GM23248 (cell line): ENCODE data around the gene SENP1. TPM values are rescaled to one million over a fixed set of nuclear protein-coding genes. Genes with fewer than 3 reads are reported as not detected.

ENCODE experiments used
- DNase-seq: peaks from one replicate; pipeline ENCODE4 v3.0.0-alpha.2; 2015
- H2AFZ ChIP-seq: fragments of 200-600 bp; sonication (generic); 2 replicates; pipeline ENCODE4 v1.6.1; 2016; ENCODE audit warnings: antibody characterized with exemption
- H3F3A ChIP-seq: fragments of 200-600 bp; sonication (generic); 2 replicates; pipeline ENCODE4 v1.6.1; 2016; ENCODE audit warnings: mild to moderate bottlenecking, antibody characterized with exemption, mixed run types; ENCODE audit not compliant: insufficient read depth
- H3K27ac ChIP-seq: fragments of 200-600 bp; sonication (generic); 2 replicates; pipeline ENCODE4 v1.5.1; 2016; ENCODE audit warnings: mild to moderate bottlenecking
- H3K27me3 ChIP-seq: fragments of 200-600 bp; sonication (generic); replicated peaks from 2 replicates; pipeline ENCODE4 v1.6.1; 2016; ENCODE audit warnings: mild to moderate bottlenecking; ENCODE audit not compliant: insufficient read depth
- H3K36me3 ChIP-seq: fragments of 200-600 bp; sonication (generic); 2 replicates; pipeline ENCODE4 v1.6.1; 2016; ENCODE audit warnings: low read depth, mild to moderate bottlenecking
- H3K4me1 ChIP-seq: fragments of 200-600 bp; sonication (generic); 2 replicates; pipeline ENCODE4 v1.6.1; 2016; ENCODE audit warnings: mild to moderate bottlenecking; ENCODE audit not compliant: insufficient read depth
- H3K4me2 ChIP-seq: fragments of 200-600 bp; sonication (generic); one replicate; pipeline ENCODE4 v1.6.1; 2016; ENCODE audit warnings: mild to moderate bottlenecking; ENCODE audit not compliant: unreplicated experiment
- H3K4me3 ChIP-seq: fragments of 200-600 bp; sonication (generic); 2 replicates; pipeline ENCODE4 v1.5.1; 2016; ENCODE audit warnings: mild to moderate bottlenecking
- H3K79me2 ChIP-seq: fragments of 200-600 bp; sonication (generic); 2 replicates; pipeline ENCODE4 v1.6.1; 2016; ENCODE audit warnings: mild to moderate bottlenecking; ENCODE audit not compliant: insufficient read depth
- H3K9ac ChIP-seq: fragments of 200-600 bp; sonication (generic); 2 replicates; pipeline ENCODE4 v1.6.1; 2016; ENCODE audit warnings: mild to moderate bottlenecking
- H3K9me2 ChIP-seq: fragments of 200-600 bp; sonication (generic); 2 replicates; pipeline ENCODE4 v1.6.1; 2016; ENCODE audit warnings: mixed run types, mild to moderate bottlenecking, moderate library complexity; ENCODE audit not compliant: insufficient read depth
- H3K9me3 ChIP-seq: fragments of 200-600 bp; sonication (generic); one replicate; pipeline ENCODE4 v1.6.1; 2017; ENCODE audit warnings: low read depth
- H4K20me1 ChIP-seq: fragments of 200-600 bp; sonication (generic); 2 replicates; pipeline ENCODE4 v1.6.0; 2016; ENCODE audit not compliant: insufficient read depth
- EZH2 ChIP-seq: fragments of 200-600 bp; sonication (generic); IDR thresholded peaks from 2 replicates; pipeline ENCODE4 v1.6.1; 2018; ENCODE audit warnings: antibody characterized with exemption, mild to moderate bottlenecking; ENCODE audit not compliant: insufficient read depth, poor library complexity, severe bottlenecking
- EZH2phosphoT487 ChIP-seq: fragments of 200-600 bp; sonication (generic); IDR thresholded peaks from 2 replicates; pipeline ENCODE4 v1.6.1; 2018; ENCODE audit warnings: antibody characterized with exemption, moderate library complexity, mild to moderate bottlenecking, low read depth; ENCODE audit not compliant: insufficient read depth
- WGBS, 2 experiments: methylation state at CpG; one replicate each; pipeline ENCODE4 v1.1.6; 2015 to 2017; ENCODE audit warnings: low lambda C conversion rate in 2 of 2, low coverage in 1 of 2; ENCODE audit errors: missing lambda C conversion rate in 2 of 2; 5-methylcytosine and 5-hydroxymethylcytosine counted together
- in situ Hi-C: fragments of 300-500 bp; cut with MboI; formaldehyde crosslinking; loops from 2 replicates; pipeline ENCODE4 v1.15.0; 2020
- polyA plus RNA-seq: library from polyadenylated mRNA; unstranded; fragments of >200 nt; fragmentation: Nextera tagmentation; extraction: Ambion mirVana; gene quantifications from 2 replicates; pipeline ENCODE4 v1.2.1, GENCODE V29; 2016
- total RNA-seq: library from RNA; depleted of rRNA; stranded (reverse); fragments of >200 nt; shearing (Covaris generic); gene quantifications from 2 replicates; pipeline ENCODE4 v1.2.3, GENCODE V29; 2014

SENP1 gene
- total and polyA plus RNA-seq, 2 experiments from 2014 or later = 6.7 to 15.3 TPM

GRCh38 chr12:48053122-48053521, 52.8 kb downstream of the SENP1 start:
- Histone ChIP-seq H3K4me2 (no peak overlapping the region), H3K27ac (no peak overlapping the region), H3K9me2 (no peaks in the 10 kb centered on the region), H3K36me3 (peaks cover 9% of the 10 kb centered on the region; the same call in 1 of the 2 replicates), H3K4me1 (no peaks in the 10 kb centered on the region), H4K20me1 (no peaks in the 10 kb centered on the region), H3K9me3 (no peaks in the 10 kb centered on the region), H3K4me3 (no peak overlapping the region), H2AFZ (no peak overlapping the region), H3K9ac (no peak overlapping the region), H3K27me3 (no peaks in the 10 kb centered on the region), H3F3A (no peaks in the 10 kb centered on the region), H3K79me2 (no peaks in the 10 kb centered on the region)
- TF ChIP-seq EZH2phosphoT487 (no peak), EZH2 (no peak)
- DNase-seq = no peak
- in situ Hi-C loops = no loop called here
- WGBS, 2 experiments = 96 to 100% methylated on average over 3 of the region's 3 CpGs

GRCh38 chr12:48051681-48052080, 54.2 kb downstream of the SENP1 start:
- in situ Hi-C loops = no loop called here
- H3K79me2 ChIP-seq = no peaks in the 10 kb centered on the region
- no peak for DNase-seq
- H3F3A ChIP-seq = no peaks in the 10 kb centered on the region
- H2AFZ ChIP-seq = no peak overlapping the region
- H3K27me3 ChIP-seq = no peaks in the 10 kb centered on the region
- no peak overlapping the region for H3K27ac ChIP-seq
- no peak overlapping the region for H3K4me2 ChIP-seq
- TF ChIP-seq EZH2phosphoT487 = no peak
- TF ChIP-seq EZH2 = no peak
- no peak overlapping the region for H3K4me3 ChIP-seq
- no peaks in the 10 kb centered on the region for H3K4me1 ChIP-seq
- H3K9ac ChIP-seq = no peak overlapping the region
- WGBS, 2 experiments = 98 to 100% methylated on average over 2 of the region's 2 CpGs
- no peaks in the 10 kb centered on the region for H3K9me3 ChIP-seq
- no peaks in the 10 kb centered on the region for H3K9me2 ChIP-seq
- H4K20me1 ChIP-seq = no peaks in the 10 kb centered on the region
- H3K36me3 ChIP-seq = peaks cover 20% of the 10 kb centered on the region; the same call in 1 of the 2 replicates

GRCh38 chr12:48050174-48050573, 55.7 kb downstream of the SENP1 start:
- H3K9ac ChIP-seq = no peak overlapping the region
- H3K9me3 ChIP-seq = no peaks in the 10 kb centered on the region
- no peaks in the 10 kb centered on the region for H4K20me1 ChIP-seq
- DNase-seq = no peak
- no peak overlapping the region for H2AFZ ChIP-seq
- H3K79me2 ChIP-seq = no peaks in the 10 kb centered on the region
- 95 to 98% methylated on average over 6 of the region's 6 CpGs for WGBS, 2 experiments
- H3K9me2 ChIP-seq = no peaks in the 10 kb centered on the region
- no peaks in the 10 kb centered on the region for H3K27me3 ChIP-seq
- H3F3A ChIP-seq = no peaks in the 10 kb centered on the region
- peaks cover 25% of the 10 kb centered on the region for H3K36me3 ChIP-seq
- no peak overlapping the region for H3K4me3 ChIP-seq
- H3K4me1 ChIP-seq = no peaks in the 10 kb centered on the region
- no peak for TF ChIP-seq EZH2phosphoT487
- TF ChIP-seq EZH2 = no peak
- no peak overlapping the region for H3K27ac ChIP-seq
- in situ Hi-C loops = no loop called here
- no peak overlapping the region for H3K4me2 ChIP-seq

- no peak for DNase-seq
- peaks cover 35% of the 10 kb centered on the region for H3K36me3 ChIP-seq
- H3F3A ChIP-seq = no peaks in the 10 kb centered on the region
- in situ Hi-C loops = no loop called here
- no peaks in the 10 kb centered on the region for H3K9me2 ChIP-seq
- H3K27ac ChIP-seq = no peak overlapping the region
- H2AFZ ChIP-seq = no peak overlapping the region
- TF ChIP-seq EZH2 (no peak), EZH2phosphoT487 (no peak)
- H3K4me2 ChIP-seq = no peak overlapping the region
- H3K79me2 ChIP-seq = no peaks in the 10 kb centered on the region
- H4K20me1 ChIP-seq = no peaks in the 10 kb centered on the region
- 94 to 98% methylated on average over 2 of the region's 2 CpGs for WGBS, 2 experiments
- no peak overlapping the region for H3K4me3 ChIP-seq
- no peaks in the 10 kb centered on the region for H3K27me3 ChIP-seq
- no peak overlapping the region for H3K9ac ChIP-seq
- no peaks in the 10 kb centered on the region for H3K4me1 ChIP-seq
- no peaks in the 10 kb centered on the region for H3K9me3 ChIP-seq
These were observed 59.8 kb downstream of the SENP1 start for GRCh38 chr12:48045965-48046518.

GRCh38 chr12:48045061-48045846, 60.6 kb downstream of the SENP1 start:
- H2AFZ ChIP-seq = no peak overlapping the region
- H3K9me2 ChIP-seq = no peaks in the 10 kb centered on the region
- TF ChIP-seq EZH2 (no peak), EZH2phosphoT487 (no peak)
- no peaks in the 10 kb centered on the region for H3K79me2 ChIP-seq
- H3K9ac ChIP-seq = no peak overlapping the region
- no peaks in the 10 kb centered on the region for H3F3A ChIP-seq
- 84 to 86% methylated on average over 6 of the region's 6 CpGs for WGBS, 2 experiments
- no peak overlapping the region for H3K4me3 ChIP-seq
- DNase-seq = no peak
- H3K4me2 ChIP-seq = no peak overlapping the region
- H3K9me3 ChIP-seq = no peaks in the 10 kb centered on the region
- peaks cover 35% of the 10 kb centered on the region for H3K36me3 ChIP-seq
- H3K4me1 ChIP-seq = no peaks in the 10 kb centered on the region
- in situ Hi-C loops = no loop called here
- H4K20me1 ChIP-seq = no peaks in the 10 kb centered on the region
- no peaks in the 10 kb centered on the region for H3K27me3 ChIP-seq
- H3K27ac ChIP-seq = no peak overlapping the region
